HepG2 (cell line): ENCODE measurements around the gene GGA1. TPM values are rescaled to one million over a fixed set of nuclear protein-coding genes. Genes with fewer than 3 reads are reported as not detected.

Experiments
- CAMTA2 ChIP-seq: sonication (generic); formaldehyde crosslinking; IDR thresholded peaks from 2 replicates; pipeline ENCODE4 v1.4.0; 2020; ENCODE audit warnings: mild to moderate bottlenecking, missing genetic modification reagents, borderline replicate concordance
- CEBPB ChIP-seq: IDR thresholded peaks from 2 replicates; pipeline ENCODE4 v1.6.1; 2011; ENCODE audit warnings: low read depth, low read length, improper control_type of control experiment, borderline replicate concordance
- CERS6 ChIP-seq: sonication (generic); formaldehyde crosslinking; IDR thresholded peaks from 2 replicates; pipeline ENCODE4 v1.5.0; 2020; ENCODE audit warnings: missing genetic modification reagents
- GPBP1L1 ChIP-seq: sonication (generic); formaldehyde crosslinking; IDR thresholded peaks from 2 replicates; pipeline ENCODE4 v1.5.0; 2020; ENCODE audit warnings: mild to moderate bottlenecking, missing genetic modification reagents
- HMGA1 ChIP-seq: sonication (generic); formaldehyde crosslinking; conservative IDR thresholded peaks from 2 replicates; pipeline ENCODE4 v1.4.0; 2020; ENCODE audit warnings: missing genetic modification reagents
- JARID2 ChIP-seq: sonication (generic); formaldehyde crosslinking; IDR thresholded peaks from 2 replicates; pipeline ENCODE4 v1.8.1; 2023; ENCODE audit warnings: missing genetic modification reagents, inconsistent platforms; ENCODE audit not compliant: insufficient replicate concordance
- KLF12 ChIP-seq: sonication (generic); formaldehyde crosslinking; IDR thresholded peaks from 2 replicates; pipeline ENCODE4 v1.4.0; 2020; ENCODE audit warnings: missing genetic modification reagents, borderline replicate concordance
- MXD3 ChIP-seq: IDR thresholded peaks from 2 replicates; pipeline ENCODE4 v1.6.1; 2016; ENCODE audit warnings: mild to moderate bottlenecking, missing biosample characterization, missing genetic modification reagents
- NFATC3 ChIP-seq: sonication (generic); formaldehyde crosslinking; IDR thresholded peaks from 2 replicates; pipeline ENCODE4 v1.5.1; 2020; ENCODE audit warnings: mild to moderate bottlenecking, missing genetic modification reagents
- NFE2L1 ChIP-seq: sonication (generic); formaldehyde crosslinking; IDR thresholded peaks from 2 replicates; pipeline ENCODE4 v1.4.0; 2020; ENCODE audit warnings: missing genetic modification reagents, mild to moderate bottlenecking, borderline replicate concordance
- RAD21 ChIP-seq: fragments of 450-650 bp; formaldehyde crosslinking; IDR thresholded peaks from 2 replicates; pipeline ENCODE4 v1.5.0; 2020; ENCODE audit warnings: mild to moderate bottlenecking
- RBAK ChIP-seq: sonication (generic); formaldehyde crosslinking; IDR thresholded peaks from 2 replicates; pipeline ENCODE4 v1.5.1; 2020; ENCODE audit warnings: mild to moderate bottlenecking, missing genetic modification reagents
- RFX5 ChIP-seq: IDR thresholded peaks from 2 replicates; pipeline ENCODE4 v1.6.1; 2011; ENCODE audit warnings: low read depth, low read length, improper control_type of control experiment
- SALL2 ChIP-seq: sonication (generic); formaldehyde crosslinking; IDR thresholded peaks from 2 replicates; pipeline ENCODE4 v1.8.1; 2023; ENCODE audit warnings: mild to moderate bottlenecking, missing genetic modification reagents, inconsistent platforms
- STAG1 ChIP-seq: sonication (generic); formaldehyde crosslinking; IDR thresholded peaks from 2 replicates; pipeline ENCODE4 v1.4.0; 2020; ENCODE audit warnings: missing genetic modification reagents
- TBL1XR1 ChIP-seq: fragments of 150-350 bp; IDR thresholded peaks from 2 replicates; pipeline ENCODE4 v1.6.1; 2014; ENCODE audit warnings: borderline replicate concordance, low read length; ENCODE audit not compliant: partially characterized antibody
- ZFP1 ChIP-seq: IDR thresholded peaks from 2 replicates; pipeline ENCODE4 v1.6.1; 2016
- ZFP41 ChIP-seq: sonication (generic); formaldehyde crosslinking; IDR thresholded peaks from 2 replicates; pipeline ENCODE4 v1.4.0; 2020; ENCODE audit warnings: mild to moderate bottlenecking, missing genetic modification reagents, borderline replicate concordance
- ZFY ChIP-seq: sonication (generic); formaldehyde crosslinking; IDR thresholded peaks from 2 replicates; pipeline ENCODE4 v1.4.0; 2020; ENCODE audit warnings: missing genetic modification reagents
- ZNF160 ChIP-seq: sonication (generic); formaldehyde crosslinking; IDR thresholded peaks from 2 replicates; pipeline ENCODE4 v1.8.0; 2022; ENCODE audit warnings: mild to moderate bottlenecking, inconsistent platforms, missing genetic modification reagents
- ZNF530 ChIP-seq: sonication (generic); formaldehyde crosslinking; IDR thresholded peaks from 2 replicates; pipeline ENCODE4 v1.5.0; 2020; ENCODE audit warnings: low read depth, mild to moderate bottlenecking, missing genetic modification reagents
- ZNF598 ChIP-seq: sonication (generic); formaldehyde crosslinking; IDR thresholded peaks from 2 replicates; pipeline ENCODE4 v1.5.1; 2020; ENCODE audit warnings: mild to moderate bottlenecking, missing genetic modification reagents, borderline replicate concordance
- ZNF841 ChIP-seq: sonication (generic); formaldehyde crosslinking; IDR thresholded peaks from 2 replicates; pipeline ENCODE4 v1.8.1; 2023; ENCODE audit warnings: missing genetic modification reagents, borderline replicate concordance
- polyA plus RNA-seq, 8 experiments: library from polyadenylated mRNA; depleted of rRNA in 3 of 8; stranded (reverse) in 7 of 8; unstranded in 1 of 8; fragments of >200 nt; fragmentation: Illumina TruSeq in 4 of 8; extraction: Trizol in 4 of 8; gene quantifications; 2 replicates each; pipeline versions ENCODE4 v1.2.1 to v1.2.3, GENCODE V29; 2011 to 2016; ENCODE audit warnings: low read depth in 4 of 8, missing spikeins in 1 of 8, mixed read lengths in 1 of 8; ENCODE audit not compliant: insufficient read depth in 1 of 8
- total RNA-seq, 5 experiments: library from RNA; depleted of rRNA; stranded (reverse); fragments of >200 nt; fragmentation: Illumina TruSeq; extraction: Trizol; gene quantifications; 2 replicates each; pipeline ENCODE4 v1.2.3, GENCODE V29; 2016; ENCODE audit warnings: low read depth in 1 of 5
- TF ChIP-seq, protein P1 (sequence below): sonication (generic); formaldehyde crosslinking; conservative IDR thresholded peaks from 2 replicates; pipeline ENCODE4 v1.4.0; 2020; ENCODE audit warnings: missing genetic modification reagents
- TF ChIP-seq, protein P2 (sequence below): sonication (generic); formaldehyde crosslinking; IDR thresholded peaks from 2 replicates; pipeline ENCODE4 v1.4.0; 2020; ENCODE audit warnings: missing genetic modification reagents; ENCODE audit errors: not compliant biosample characterization

Gene GGA1
- total and polyA plus RNA-seq, 2 of the 13 experiments (the other 11 are each of a cell fraction or from before 2014, with no cell fraction given): 29.1 to 87.2 TPM

- TF ChIP-seq, protein P1, sequence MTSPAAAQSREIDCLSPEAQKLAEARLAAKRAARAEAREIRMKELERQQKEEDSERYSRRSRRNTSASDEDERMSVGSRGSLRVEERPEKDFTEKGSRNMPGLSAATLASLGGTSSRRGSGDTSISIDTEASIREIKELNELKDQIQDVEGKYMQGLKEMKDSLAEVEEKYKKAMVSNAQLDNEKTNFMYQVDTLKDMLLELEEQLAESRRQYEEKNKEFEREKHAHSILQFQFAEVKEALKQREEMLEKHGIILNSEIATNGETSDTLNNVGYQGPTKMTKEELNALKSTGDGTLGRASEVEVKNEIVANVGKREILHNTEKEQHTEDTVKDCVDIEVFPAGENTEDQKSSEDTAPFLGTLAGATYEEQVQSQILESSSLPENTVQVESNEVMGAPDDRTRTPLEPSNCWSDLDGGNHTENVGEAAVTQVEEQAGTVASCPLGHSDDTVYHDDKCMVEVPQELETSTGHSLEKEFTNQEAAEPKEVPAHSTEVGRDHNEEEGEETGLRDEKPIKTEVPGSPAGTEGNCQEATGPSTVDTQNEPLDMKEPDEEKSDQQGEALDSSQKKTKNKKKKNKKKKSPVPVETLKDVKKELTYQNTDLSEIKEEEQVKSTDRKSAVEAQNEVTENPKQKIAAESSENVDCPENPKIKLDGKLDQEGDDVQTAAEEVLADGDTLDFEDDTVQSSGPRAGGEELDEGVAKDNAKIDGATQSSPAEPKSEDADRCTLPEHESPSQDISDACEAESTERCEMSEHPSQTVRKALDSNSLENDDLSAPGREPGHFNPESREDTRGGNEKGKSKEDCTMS (CRISPR knock-in tag): no peak
- TF ChIP-seq CAMTA2 (CRISPR knock-in tag) (no peak), CERS6 (CRISPR knock-in tag) (no peak), ZFY (CRISPR knock-in tag) (no peak), CEBPB (peak; percentile 51; the same call in 1 of the 2 replicates), ZNF530 (CRISPR knock-in tag) (no peak), JARID2 (CRISPR knock-in tag) (no peak), NFE2L1 (no peak), ZNF160 (CRISPR knock-in tag) (no peak), GPBP1L1 (no peak), TBL1XR1 (no peak), NFATC3 (CRISPR knock-in tag) (no peak), RBAK (CRISPR knock-in tag) (no peak), ZFP41 (CRISPR knock-in tag) (no peak), MXD3 (CRISPR knock-in tag) (no peak), ZNF598 (CRISPR knock-in tag) (no peak), STAG1 (CRISPR knock-in tag) (no peak), KLF12 (CRISPR knock-in tag) (no peak), HMGA1 (CRISPR knock-in tag) (no peak), RFX5 (no peak), ZNF841 (CRISPR knock-in tag) (no peak), ZFP1 (CRISPR knock-in tag) (no peak), SALL2 (CRISPR knock-in tag) (no peak), RAD21 (CRISPR knock-in tag) (no peak)
- TF ChIP-seq, protein P2, sequence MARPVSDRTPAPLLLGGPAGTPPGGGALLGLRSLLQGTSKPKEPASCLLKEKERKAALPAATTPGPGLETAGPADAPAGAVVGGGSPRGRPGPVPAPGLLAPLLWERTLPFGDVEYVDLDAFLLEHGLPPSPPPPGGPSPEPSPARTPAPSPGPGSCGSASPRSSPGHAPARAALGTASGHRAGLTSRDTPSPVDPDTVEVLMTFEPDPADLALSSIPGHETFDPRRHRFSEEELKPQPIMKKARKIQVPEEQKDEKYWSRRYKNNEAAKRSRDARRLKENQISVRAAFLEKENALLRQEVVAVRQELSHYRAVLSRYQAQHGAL (CRISPR knock-in tag): no peak
Observed at GRCh38 chr22:37601540-37602442, 6.8 kb upstream of the GGA1 start (continued).
